Smooth muscle cell of the umbilical artery (primary cell): ENCODE results near the gene MSH5. TPM values are rescaled to one million over a fixed set of nuclear protein-coding genes. Genes with fewer than 3 reads are reported as not detected.

Experiments
- total RNA-seq: library from RNA; depleted of rRNA; stranded (reverse); fragments of >200 nt; gene quantifications from 2 replicates; pipeline ENCODE4 v1.2.3, GENCODE V29; 2014

MSH5 gene
- total RNA-seq, 1 donor from 2014 or later = 10.9 TPM

Other genes starting within 250 kb of the MSH5 start
- gene MICB, start 241.9 kb upstream of the MSH5 start, total RNA-seq = 6.5 and 9.6 TPM in 2 replicates
- not detected in 2 replicates for gene MCCD1, start 211.0 kb upstream of the MSH5 start, total RNA-seq
- gene DDX39B, start 198.0 kb upstream of the MSH5 start, total RNA-seq = 222 and 273 TPM in 2 replicates
- gene ATP6V1G2, start 193.4 kb upstream of the MSH5 start, total RNA-seq = 2.6 and 3.3 TPM in 2 replicates
- 12.0 and 23.5 TPM in 2 replicates for gene NFKBIL1, start 192.4 kb upstream of the MSH5 start, total RNA-seq
- not detected in 2 replicates for gene LTA, start 167.7 kb upstream of the MSH5 start, total RNA-seq
- gene TNF, start 164.4 kb upstream of the MSH5 start, total RNA-seq = under 0.01 TPM in 1 of 2 replicates, not detected in the other
- not detected in 2 replicates for gene LTB, start 157.6 kb upstream of the MSH5 start, total RNA-seq
- not detected in 2 replicates for gene LST1, start 153.7 kb upstream of the MSH5 start, total RNA-seq
- gene NCR3, start 147.0 kb upstream of the MSH5 start, total RNA-seq = not detected in 2 replicates
- gene AIF1, start 124.8 kb upstream of the MSH5 start, total RNA-seq = not detected in 2 replicates
- gene PRRC2A, start 119.3 kb upstream of the MSH5 start, total RNA-seq = 29.1 and 76.5 TPM in 2 replicates
- 116 and 226 TPM in 2 replicates for gene BAG6, start 87.3 kb upstream of the MSH5 start, total RNA-seq
- 0.60 and 0.89 TPM in 2 replicates for gene APOM, start 84.1 kb upstream of the MSH5 start, total RNA-seq
- 16.6 and 22.0 TPM in 2 replicates for gene C6orf47, start 79.2 kb upstream of the MSH5 start, total RNA-seq
- gene GPANK1, start 75.0 kb upstream of the MSH5 start, total RNA-seq = 10.1 and 10.3 TPM in 2 replicates
- gene CSNK2B, start 73.9 kb upstream of the MSH5 start, total RNA-seq = 73.6 and 90.3 TPM in 2 replicates
- gene LY6G5B, start 70.0 kb upstream of the MSH5 start, total RNA-seq = 2.9 and 3.0 TPM in 2 replicates
- gene LY6G5C, start 58.9 kb upstream of the MSH5 start, total RNA-seq = 0.51 and 0.59 TPM in 2 replicates
- 38.6 and 56.1 TPM in 2 replicates for gene ABHD16A, start 36.7 kb upstream of the MSH5 start, total RNA-seq
- gene LY6G6F, start 33.1 kb upstream of the MSH5 start, total RNA-seq = not detected in 2 replicates
- not detected in 2 replicates for gene LY6G6D, start 24.7 kb upstream of the MSH5 start, total RNA-seq
- not detected in 2 replicates for gene LY6G6C, start 18.3 kb upstream of the MSH5 start, total RNA-seq
- not detected in 2 replicates for gene MPIG6B, start 16.6 kb upstream of the MSH5 start, total RNA-seq
- gene DDAH2, start 10.7 kb upstream of the MSH5 start, total RNA-seq = 54.9 and 59.1 TPM in 2 replicates
- 514 and 620 TPM in 2 replicates for gene CLIC1, start 3.5 kb upstream of the MSH5 start, total RNA-seq
- 1.2 TPM in 2 replicates for gene SAPCD1, start 22.7 kb downstream of the MSH5 start, total RNA-seq
- 0.09 TPM in 1 of 2 replicates, not detected in the other for gene VWA7, start 37.3 kb downstream of the MSH5 start, total RNA-seq
- 67.4 and 123 TPM in 2 replicates for gene VARS1, start 55.7 kb downstream of the MSH5 start, total RNA-seq
- 17.2 and 18.4 TPM in 2 replicates for gene LSM2, start 67.0 kb downstream of the MSH5 start, total RNA-seq
- 1.2 and 2.1 TPM in 2 replicates for gene HSPA1L, start 75.3 kb downstream of the MSH5 start, total RNA-seq
- 73.6 and 99.1 TPM in 2 replicates for gene HSPA1A, start 75.5 kb downstream of the MSH5 start, total RNA-seq
- 84.9 and 117 TPM in 2 replicates for gene HSPA1B, start 87.7 kb downstream of the MSH5 start, total RNA-seq
- gene NEU1, start 122.8 kb downstream of the MSH5 start, total RNA-seq = 72.0 and 133 TPM in 2 replicates
- gene SLC44A4, start 139.0 kb downstream of the MSH5 start, total RNA-seq = 0.05 and 0.30 TPM in 2 replicates
- gene EHMT2, start 157.7 kb downstream of the MSH5 start, total RNA-seq = 51.1 and 57.6 TPM in 2 replicates
- 3.6 and 4.7 TPM in 2 replicates for gene ZBTB12, start 162.1 kb downstream of the MSH5 start, total RNA-seq
- 0.42 and 0.89 TPM in 2 replicates for gene C2, start 187.7 kb downstream of the MSH5 start, total RNA-seq
- gene CFB, start 206.1 kb downstream of the MSH5 start, total RNA-seq = 4.1 and 28.8 TPM in 2 replicates
- gene NELFE, start 219.0 kb downstream of the MSH5 start, total RNA-seq = 89.1 and 109 TPM in 2 replicates
- gene SKIC2, start 219.2 kb downstream of the MSH5 start, total RNA-seq = 60.3 and 63.7 TPM in 2 replicates
- gene DXO, start 232.1 kb downstream of the MSH5 start, total RNA-seq = 11.0 and 11.3 TPM in 2 replicates
- 4.2 and 4.3 TPM in 2 replicates for gene C4A, start 242.1 kb downstream of the MSH5 start, total RNA-seq